LNCaP clone FGC (cell line): Measurements from ENCODE around the gene COL2A1.

ENCODE experiments used
- DNase-seq: peaks from one replicate; pipeline ENCODE4 v3.0.0-alpha.2; 2011; ENCODE audit warnings: low read depth
- H3K4me3 ChIP-seq: 2 replicates; pipeline ENCODE4 v1.5.1; 2011; ENCODE audit warnings: mild to moderate bottlenecking, low read depth, low read length, control low read depth
- CTCF ChIP-seq: IDR thresholded peaks from 2 replicates; pipeline ENCODE4 v1.5.1; 2012; ENCODE audit warnings: mild to moderate bottlenecking; ENCODE audit not compliant: control insufficient read depth, insufficient read depth; ENCODE audit errors: extremely low read depth

COL2A1 gene

GRCh38 chr12:47941475-47941780 is 62.8 kb downstream of the COL2A1 start:
- no peak for TF ChIP-seq CTCF
- no peak for DNase-seq
- H3K4me3 ChIP-seq = no peak overlapping the region

GRCh38 chr12:47940773-47941474 is 63.4 kb downstream of the COL2A1 start:
- no peak overlapping the region for H3K4me3 ChIP-seq
- DNase-seq = no peak
- no peak for TF ChIP-seq CTCF

- TF ChIP-seq CTCF = no peak
- DNase-seq = no peak
- no peak overlapping the region for H3K4me3 ChIP-seq
Observed at GRCh38 chr12:47939009-47939601, 65.2 kb downstream of the COL2A1 start.

- TF ChIP-seq CTCF = no peak
- DNase-seq = no peak
- H3K4me3 ChIP-seq = no peak overlapping the region
Observed at GRCh38 chr12:47938594-47938993, 65.7 kb downstream of the COL2A1 start.

GRCh38 chr12:47938093-47938492 is 66.2 kb downstream of the COL2A1 start:
- no peak for TF ChIP-seq CTCF
- no peak for DNase-seq
- H3K4me3 ChIP-seq = no peak overlapping the region

- H3K4me3 ChIP-seq = no peak overlapping the region
- DNase-seq = no peak
- TF ChIP-seq CTCF = no peak
Observed at GRCh38 chr12:47935184-47935583, 69.1 kb downstream of the COL2A1 start.

- no peak for TF ChIP-seq CTCF
- DNase-seq = no peak
- no peak overlapping the region for H3K4me3 ChIP-seq
Observed at GRCh38 chr12:47931187-47931586, 73.1 kb downstream of the COL2A1 start.
